IPS DF 6.9 (cell line): Measurements from ENCODE around the gene IMPG2.
"Not testable (repeated sequence)": the region's sequence is repeated elsewhere in the genome, so short reads cannot be mapped to it uniquely, and the experiment has no call there.

Experiments
- DNase-seq: peaks from one replicate; pipeline ENCODE4 v3.0.0-alpha.2; 2013; ENCODE audit warnings: low read depth, low spot score
- H3K27ac ChIP-seq: one replicate; pipeline ENCODE4 v1.5.1; 2013; ENCODE audit warnings: low read length, control low read depth
- H3K27me3 ChIP-seq: 2 replicates; pipeline ENCODE4 v1.6.1; 2013; ENCODE audit warnings: mild to moderate bottlenecking, low read length; ENCODE audit not compliant: control insufficient read depth, insufficient read depth
- H3K36me3 ChIP-seq: 2 replicates; pipeline ENCODE4 v1.6.1; 2013; ENCODE audit warnings: low read length; ENCODE audit not compliant: control insufficient read depth, insufficient read depth
- H3K4me1 ChIP-seq: 2 replicates; pipeline ENCODE4 v1.6.1; 2013; ENCODE audit warnings: low read length; ENCODE audit not compliant: control insufficient read depth, insufficient read depth
- H3K4me3 ChIP-seq: 2 replicates; pipeline ENCODE4 v1.5.1; 2013; ENCODE audit warnings: mild to moderate bottlenecking, low read length
- H3K9me3 ChIP-seq: 2 replicates; pipeline ENCODE4 v1.6.1; 2013; ENCODE audit warnings: low read length, inconsistent platforms; ENCODE audit not compliant: control insufficient read depth, insufficient read depth
- WGBS: extraction: QIAGEN DNeasy Blood & Tissue Kit; methylation state at CpG from one replicate; pipeline ENCODE4 v1.1.7; 2013; ENCODE audit warnings: mixed read lengths, missing lambda C conversion rate; ENCODE audit not compliant: insufficient read length, insufficient coverage; 5-methylcytosine and 5-hydroxymethylcytosine counted together

IMPG2 gene

DNA sequence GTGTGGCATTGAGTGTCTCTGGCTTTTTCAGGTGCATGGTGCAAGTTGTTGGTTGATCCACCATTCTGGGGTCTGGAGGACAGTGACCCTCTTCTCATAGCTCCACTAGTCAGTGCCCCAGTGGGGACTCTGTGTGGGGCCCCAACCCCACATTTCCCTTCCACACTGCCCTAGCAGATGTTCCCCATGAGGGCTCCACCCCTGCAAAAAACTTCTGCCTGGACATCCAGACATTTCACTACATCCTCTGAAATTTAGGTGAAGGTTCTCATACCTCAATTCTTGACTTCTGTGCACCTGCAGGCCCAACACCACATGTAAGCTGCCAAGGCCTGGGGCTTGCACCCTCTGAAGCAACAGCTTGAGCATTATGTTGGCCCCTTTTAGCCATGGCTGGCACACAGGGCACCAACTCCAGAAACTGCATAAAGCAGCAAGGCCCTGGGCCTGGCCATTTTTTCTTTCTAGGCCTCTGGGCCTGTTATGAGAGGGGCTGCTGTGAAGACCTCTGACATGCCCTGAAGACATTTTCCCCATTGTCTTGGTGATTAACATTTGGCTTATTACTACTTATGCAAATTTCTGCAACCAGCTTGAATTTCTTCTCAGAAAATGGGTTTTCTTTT lies 12.1 kb downstream of the IMPG2 start:
- H3K36me3 ChIP-seq, H3K9me3 ChIP-seq, H3K27ac ChIP-seq, H3K4me3 ChIP-seq, H3K4me1 ChIP-seq, H3K27me3 ChIP-seq, DNase-seq: not testable (repeated sequence)

DNA sequence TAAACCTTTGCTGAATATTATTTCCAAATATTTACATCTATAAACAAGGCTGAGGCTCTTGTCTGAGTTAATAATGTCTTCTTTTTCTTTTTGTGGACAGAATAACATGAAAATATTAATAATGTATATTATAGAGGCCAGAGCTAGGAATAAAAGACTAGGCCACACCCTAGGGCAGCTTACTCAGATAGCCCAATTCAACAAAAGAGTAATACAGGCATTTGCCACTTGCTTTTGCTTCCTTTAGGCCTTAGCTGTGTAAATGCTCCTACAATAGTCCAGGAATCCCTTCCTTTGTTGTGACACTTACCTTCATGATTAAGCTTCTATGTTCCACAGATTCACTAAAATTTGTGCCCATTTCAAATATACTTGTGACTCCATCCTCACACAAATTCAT lies 16.5 kb downstream of the IMPG2 start:
- no peak for DNase-seq
- no peak overlapping the region for H3K4me3 ChIP-seq
- no peaks in the 10 kb centered on the region for H3K36me3 ChIP-seq
- H3K27me3 ChIP-seq = no peaks in the 10 kb centered on the region
- 0 out of 2 replicates have a peak, but pooled peaks cover 2% of the 10 kb centered on the region for H3K9me3 ChIP-seq
- H3K27ac ChIP-seq = no peak overlapping the region
- H3K4me1 ChIP-seq = no peaks in the 10 kb centered on the region

DNA sequence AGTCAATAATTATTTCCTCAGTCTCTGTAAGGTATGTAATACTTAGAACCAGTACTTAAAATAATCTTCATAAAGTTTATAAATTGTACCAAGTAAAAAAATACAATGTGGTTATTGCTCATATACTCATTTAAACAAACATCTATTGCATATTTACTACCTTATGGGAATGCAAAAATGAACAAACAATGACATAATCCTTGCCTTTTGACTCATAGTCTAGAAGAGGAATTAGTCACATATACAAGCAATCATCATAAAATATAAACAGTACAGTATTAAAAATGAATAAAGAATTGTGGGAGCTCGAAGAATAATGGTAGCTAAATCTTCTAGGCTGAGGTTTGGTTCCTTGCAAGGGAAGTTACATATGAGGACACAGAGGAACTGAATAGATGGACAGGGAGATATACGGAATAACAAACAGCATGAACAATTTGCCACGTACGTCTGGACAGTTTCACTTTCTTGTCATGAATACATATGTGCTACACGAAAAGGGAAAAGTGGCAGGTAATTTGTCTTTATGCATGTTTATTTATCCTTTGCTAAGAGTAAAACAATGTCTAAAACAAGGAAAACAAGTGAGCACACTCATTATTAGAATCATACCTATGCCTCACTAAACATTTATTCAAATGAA lies 17.2 kb downstream of the IMPG2 start:
- no peak overlapping the region for H3K4me3 ChIP-seq
- no peak overlapping the region for H3K27ac ChIP-seq
- no peaks in the 10 kb centered on the region for H3K36me3 ChIP-seq
- 0 out of 2 replicates have a peak, but pooled peaks cover under 1% of the 10 kb centered on the region for H3K9me3 ChIP-seq
- no peaks in the 10 kb centered on the region for H3K4me1 ChIP-seq
- WGBS = no CpG with 5 or more reads among the region's 5 CpGs
- DNase-seq = no peak
- no peaks in the 10 kb centered on the region for H3K27me3 ChIP-seq

DNA sequence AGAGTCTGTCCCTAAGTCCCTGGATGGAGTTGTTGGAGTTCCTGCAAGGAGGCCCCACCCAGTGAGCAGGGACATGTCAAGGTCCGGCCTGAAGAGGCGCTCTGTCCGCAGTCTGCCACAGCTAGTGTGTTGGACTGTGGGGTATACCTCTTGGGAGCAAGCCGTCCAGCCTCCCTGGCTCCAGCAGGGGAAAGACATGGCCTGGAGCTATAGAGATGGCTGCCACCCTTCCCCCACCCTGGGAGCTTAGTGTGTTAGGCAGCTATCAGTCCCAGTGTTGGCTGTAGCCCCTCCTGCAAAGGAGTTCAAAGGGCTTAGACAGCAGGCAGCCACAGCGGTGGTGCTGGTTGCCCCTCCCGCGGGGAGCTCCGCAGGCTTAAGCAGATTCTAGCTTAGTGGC lies 20.3 kb downstream of the IMPG2 start:
- H3K4me3 ChIP-seq = no peak overlapping the region
- no peaks in the 10 kb centered on the region for H3K4me1 ChIP-seq
- H3K27ac ChIP-seq = no peak overlapping the region
- no peaks in the 10 kb centered on the region for H3K9me3 ChIP-seq
- WGBS = no CpG with 5 or more reads among the region's 8 CpGs
- no peak for DNase-seq
- H3K36me3 ChIP-seq = no peaks in the 10 kb centered on the region
- no peaks in the 10 kb centered on the region for H3K27me3 ChIP-seq

DNA sequence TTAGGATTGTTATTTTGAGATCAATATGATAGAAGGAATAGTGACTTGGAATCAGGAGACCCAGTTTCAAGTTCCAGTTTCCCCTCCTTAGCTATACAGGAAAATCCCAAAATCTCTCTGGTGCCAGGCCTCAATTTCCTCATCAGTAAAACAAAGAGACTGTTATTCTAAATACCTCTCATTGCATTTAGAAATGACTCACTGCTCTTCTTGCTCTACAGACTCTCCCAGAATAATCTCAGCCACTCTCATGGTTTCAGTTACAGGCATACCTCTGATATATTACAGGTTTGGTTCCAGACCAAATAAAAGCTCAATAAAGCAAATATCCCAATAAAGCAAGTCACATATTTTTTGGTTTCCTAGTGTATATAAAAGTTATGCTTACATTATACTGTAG lies 28.3 kb downstream of the IMPG2 start:
- Histone ChIP-seq H3K4me1 (no peaks in the 10 kb centered on the region), H3K36me3 (no peaks in the 10 kb centered on the region), H3K27ac (no peak overlapping the region), H3K9me3 (no peaks in the 10 kb centered on the region), H3K27me3 (no peaks in the 10 kb centered on the region), H3K4me3 (no peak overlapping the region)
- DNase-seq = no peak

DNA sequence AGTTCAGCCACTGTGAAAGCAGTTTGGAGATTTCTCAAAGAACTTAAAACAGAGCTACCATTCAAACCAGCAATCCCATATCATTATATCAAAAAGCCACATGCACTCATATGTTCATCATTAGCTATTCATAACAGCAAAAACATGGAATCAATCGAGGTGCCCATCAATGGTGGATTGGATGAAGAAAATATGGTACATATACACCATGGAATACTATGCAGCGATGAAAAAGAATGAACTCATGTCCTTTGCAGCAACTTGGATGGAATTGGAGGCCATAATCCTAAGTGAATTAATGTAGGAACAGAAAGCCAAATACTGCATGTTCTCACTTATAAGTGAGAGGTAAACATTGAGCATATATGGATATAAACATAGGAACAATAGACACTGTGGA lies 32.1 kb downstream of the IMPG2 start:
- no peaks in the 10 kb centered on the region for H3K9me3 ChIP-seq
- no peak for DNase-seq
- no peaks in the 10 kb centered on the region for H3K36me3 ChIP-seq
- WGBS = no CpG with 5 or more reads among the region's 2 CpGs
- no peaks in the 10 kb centered on the region for H3K27me3 ChIP-seq
- no peak overlapping the region for H3K27ac ChIP-seq
- no peak overlapping the region for H3K4me3 ChIP-seq
- H3K4me1 ChIP-seq = no peaks in the 10 kb centered on the region

DNA sequence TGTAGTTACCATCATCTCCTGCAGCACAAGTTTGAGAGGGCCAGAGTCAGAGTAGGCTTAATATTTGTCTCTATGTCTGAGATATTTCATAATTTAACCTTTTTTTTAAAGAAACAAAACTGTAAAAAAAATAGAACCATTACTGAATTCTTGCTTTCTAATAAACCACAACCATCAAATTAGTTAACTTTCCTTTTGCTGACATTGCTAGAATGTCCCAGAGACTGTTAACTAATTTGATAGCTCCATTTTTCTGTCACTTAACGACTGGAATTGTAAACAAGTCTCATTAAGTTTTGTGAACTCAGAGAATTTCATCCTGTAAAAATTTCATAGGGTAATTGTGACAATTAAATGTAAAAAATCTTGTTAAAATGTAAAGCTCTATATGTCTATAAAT lies 35.6 kb downstream of the IMPG2 start:
- DNase-seq = no peak
- no CpG with 5 or more reads among the region's 1 CpG for WGBS
- no peak overlapping the region for H3K4me3 ChIP-seq
- H3K4me1 ChIP-seq = no peaks in the 10 kb centered on the region
- no peaks in the 10 kb centered on the region for H3K36me3 ChIP-seq
- H3K9me3 ChIP-seq = no peaks in the 10 kb centered on the region
- no peak overlapping the region for H3K27ac ChIP-seq
- H3K27me3 ChIP-seq = no peaks in the 10 kb centered on the region

DNA sequence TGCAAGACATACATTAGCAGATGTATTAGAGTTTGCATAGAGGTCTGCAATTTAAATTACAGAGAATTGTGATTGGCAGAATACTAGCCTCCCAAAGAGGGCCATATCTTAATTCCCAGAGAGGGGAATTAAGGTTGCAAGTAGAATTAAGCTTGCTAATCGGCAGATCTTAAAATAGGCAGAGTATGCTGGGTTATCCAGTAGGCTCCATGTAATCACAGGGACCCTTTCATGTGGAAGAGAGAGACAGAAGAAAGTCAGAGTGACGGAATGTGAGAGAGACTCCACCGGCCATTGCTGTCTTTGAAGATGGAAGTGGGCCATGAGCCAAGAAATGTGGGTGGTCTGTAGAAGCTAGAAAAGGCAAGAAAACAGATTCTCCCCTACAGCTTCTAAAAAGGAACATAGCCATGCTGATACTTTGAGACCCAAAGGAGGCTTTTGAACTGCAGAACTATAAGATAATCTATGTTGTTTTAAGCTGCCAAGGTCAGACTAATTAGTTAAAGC lies 38.8 kb downstream of the IMPG2 start:
- no CpG with 5 or more reads among the region's 3 CpGs for WGBS
- Histone ChIP-seq H3K9me3 (no peaks in the 10 kb centered on the region), H3K4me1 (no peaks in the 10 kb centered on the region), H3K4me3 (no peak overlapping the region), H3K36me3 (no peaks in the 10 kb centered on the region), H3K27me3 (no peaks in the 10 kb centered on the region), H3K27ac (no peak overlapping the region)
- DNase-seq = no peak

DNA sequence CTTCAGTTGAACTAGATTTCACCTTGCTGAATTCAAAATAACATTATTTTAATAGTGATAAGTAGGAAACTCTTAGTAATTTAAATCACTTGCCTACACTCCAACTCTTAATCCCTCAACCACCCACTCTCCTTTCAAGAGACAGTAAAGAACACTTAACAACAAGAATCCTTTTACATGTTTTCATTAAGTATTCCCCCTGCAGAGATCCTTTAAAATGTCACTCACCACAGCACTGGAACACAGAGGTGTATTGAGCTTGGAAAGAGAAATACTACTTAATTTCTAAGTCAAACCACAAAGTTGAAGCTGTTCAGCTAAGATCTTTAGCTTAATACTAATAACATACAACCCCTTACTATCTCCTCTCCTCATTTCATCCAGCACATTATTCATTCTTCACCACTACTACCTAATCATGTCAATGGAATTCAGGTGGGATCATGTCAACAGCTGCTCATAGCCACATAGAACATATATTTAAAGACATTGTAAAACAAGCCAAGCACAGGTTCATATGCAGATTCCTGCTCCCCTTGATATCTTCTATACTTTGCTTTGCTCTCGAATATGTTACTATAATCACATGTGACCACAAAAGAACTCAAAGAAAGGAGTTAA lies 40.5 kb downstream of the IMPG2 start:
- Histone ChIP-seq H3K9me3 (no peaks in the 10 kb centered on the region), H3K4me1 (no peaks in the 10 kb centered on the region), H3K27me3 (no peaks in the 10 kb centered on the region), H3K4me3 (no peak overlapping the region), H3K36me3 (no peaks in the 10 kb centered on the region), H3K27ac (no peak overlapping the region)
- no peak for DNase-seq
- no CpG with 5 or more reads among the region's 1 CpG for WGBS

DNA sequence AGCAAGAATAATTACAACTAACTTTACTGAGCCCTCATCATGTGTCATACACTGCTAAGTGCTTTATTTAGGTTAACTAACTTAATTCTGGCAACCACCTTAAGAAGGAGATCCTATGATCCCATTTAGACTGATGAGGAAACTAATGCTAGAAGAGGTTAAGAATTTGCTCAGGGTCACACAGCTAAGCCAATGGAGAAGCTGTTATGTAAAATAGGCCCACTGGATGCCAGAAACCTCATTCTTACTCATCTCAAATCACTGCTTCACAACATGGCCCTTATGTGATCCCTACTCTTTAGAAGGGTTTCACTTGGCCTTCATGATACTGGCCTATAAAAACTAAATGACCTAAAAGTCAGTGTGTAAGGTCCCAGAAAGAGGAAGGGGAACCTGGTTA lies 41.2 kb downstream of the IMPG2 start:
- H3K4me1 ChIP-seq = no peaks in the 10 kb centered on the region
- no peak overlapping the region for H3K27ac ChIP-seq
- DNase-seq = no peak
- no peak overlapping the region for H3K4me3 ChIP-seq
- no peaks in the 10 kb centered on the region for H3K9me3 ChIP-seq
- H3K36me3 ChIP-seq = no peaks in the 10 kb centered on the region
- no peaks in the 10 kb centered on the region for H3K27me3 ChIP-seq

DNA sequence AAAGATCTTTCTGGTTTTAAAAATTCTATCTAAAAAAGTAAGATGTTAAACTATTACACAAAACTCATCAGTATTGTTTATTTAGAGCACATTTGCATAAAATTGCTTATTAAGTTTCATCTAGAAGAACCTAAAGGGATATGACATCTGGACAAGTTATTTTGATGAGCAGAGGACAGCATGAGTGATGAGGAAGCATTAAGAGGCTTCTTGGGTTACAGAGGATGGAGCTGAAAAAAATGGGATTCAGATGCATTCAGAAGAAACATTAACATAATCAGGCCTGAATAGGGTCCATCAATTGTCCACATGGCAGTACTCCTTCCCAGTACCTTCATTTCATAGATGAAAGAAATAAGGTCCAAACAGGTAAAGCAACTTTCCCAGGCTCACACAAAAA lies 41.6 kb downstream of the IMPG2 start:
- DNase-seq = no peak
- Histone ChIP-seq H3K36me3 (no peaks in the 10 kb centered on the region), H3K27me3 (peaks cover 1% of the 10 kb centered on the region; the same call in 1 of the 2 replicates), H3K27ac (no peak overlapping the region), H3K4me3 (no peak overlapping the region), H3K9me3 (no peaks in the 10 kb centered on the region), H3K4me1 (no peaks in the 10 kb centered on the region)
